DND-41 (cell line): ENCODE measurements around the gene ELAC1.

Source experiments
- CTCF ChIP-seq: IDR thresholded peaks from 2 replicates; pipeline ENCODE4 v1.5.1; 2012; ENCODE audit warnings: borderline replicate concordance, low read length, moderate library complexity, mild to moderate bottlenecking; ENCODE audit not compliant: poor library complexity, severe bottlenecking; ENCODE audit errors: extremely low read depth
- EZH2 ChIP-seq: IDR thresholded peaks from 3 replicates; pipeline ENCODE4 v1.6.1; 2012; ENCODE audit warnings: borderline replicate concordance, low read depth, mild to moderate bottlenecking, moderate library complexity, low read length, inconsistent platforms; ENCODE audit not compliant: severe bottlenecking

GRCh38 chr18:50950626-50951025 is 17.2 kb upstream of the ELAC1 start:
- TF ChIP-seq CTCF = no peak
- TF ChIP-seq EZH2 = no peak
